ENCODE data around the gene ME1.

The ME1 gene

DNA sequence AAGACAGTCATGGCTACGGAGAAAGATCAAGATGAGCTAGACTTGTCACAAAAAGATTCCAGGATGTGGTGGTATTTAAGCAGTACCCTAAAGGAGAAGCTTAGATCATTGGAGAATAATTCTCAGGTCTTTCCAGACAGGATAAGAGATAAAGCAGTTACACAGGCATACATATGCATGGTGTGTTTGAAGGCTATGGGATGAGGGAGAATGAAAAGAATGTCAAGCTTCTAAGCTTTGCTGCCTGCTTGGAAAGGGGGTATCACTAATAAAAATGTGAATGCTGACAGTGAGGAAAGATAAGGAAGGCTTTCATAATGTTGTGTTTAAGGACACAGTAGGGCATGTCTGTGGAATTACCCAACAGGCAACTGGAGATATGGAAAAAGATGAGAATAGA, 209.6 kb downstream of the ME1 start:
- no peaks in the 10 kb centered on the region for H3K36me3 ChIP-seq (ENCODE audit: control insufficient read depth in 2 of 2, insufficient read depth in 2 of 2, low read length in 2 of 2)
- no peak overlapping the region for H3K4me3 ChIP-seq (ENCODE audit: low read length in 2 of 2)
- H3K9ac ChIP-seq (ENCODE audit: low read length in 2 of 2): no peak overlapping the region
- no peaks in the 10 kb centered on the region for H3K4me1 ChIP-seq (ENCODE audit: control insufficient read depth, insufficient read depth, low read length)
- no peaks in the 10 kb centered on the region for H3K27me3 ChIP-seq (ENCODE audit: control insufficient read depth in 1 of 2, insufficient read depth in 2 of 2, low read length in 2 of 2)
- no peak overlapping the region for H3K27ac ChIP-seq (ENCODE audit: low read length)
- no peaks in the 10 kb centered on the region for H3K9me3 ChIP-seq (ENCODE audit: control insufficient read depth in 2 of 2, low read length in 2 of 2)

GRCh38 chr6:83220121-83220520, 210.7 kb downstream of the ME1 start:
- Histone ChIP-seq H3K27me3 (ENCODE audit: control insufficient read depth in 1 of 2, insufficient read depth in 2 of 2, low read length in 2 of 2) (no peaks in the 10 kb centered on the region), H3K9me3 (ENCODE audit: control insufficient read depth in 2 of 2, low read length in 2 of 2) (no peaks in the 10 kb centered on the region), H3K4me1 (ENCODE audit: control insufficient read depth, insufficient read depth, low read length) (no peaks in the 10 kb centered on the region), H3K4me3 (ENCODE audit: low read length in 2 of 2) (no peak overlapping the region), H3K9ac (ENCODE audit: low read length in 2 of 2) (no peak overlapping the region), H3K36me3 (ENCODE audit: control insufficient read depth in 2 of 2, insufficient read depth in 2 of 2, low read length in 2 of 2) (no peaks in the 10 kb centered on the region), H3K27ac (ENCODE audit: low read length) (no peak overlapping the region)

DNA sequence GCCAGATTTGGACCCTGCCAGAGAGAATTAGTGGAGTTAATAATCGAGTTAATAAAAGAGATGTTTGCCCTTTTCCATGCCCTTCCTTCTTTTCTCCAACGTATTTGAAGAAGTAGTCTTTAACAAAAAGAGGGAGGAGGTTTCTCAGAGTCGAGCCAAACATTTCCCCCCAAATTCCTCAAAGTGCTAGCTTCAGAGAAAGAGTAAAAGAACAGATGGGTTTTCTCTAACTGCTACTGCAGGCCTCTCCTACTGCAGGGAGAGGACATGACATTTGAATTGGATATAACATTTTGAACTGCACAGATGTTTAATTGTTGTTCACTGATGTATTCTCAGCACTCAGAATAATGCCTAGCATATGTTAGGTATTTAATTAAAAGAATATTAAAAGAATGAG, 212.2 kb downstream of the ME1 start:
- Histone ChIP-seq H3K27me3 (ENCODE audit: control insufficient read depth in 1 of 2, insufficient read depth in 2 of 2, low read length in 2 of 2) (no peaks in the 10 kb centered on the region), H3K4me1 (ENCODE audit: control insufficient read depth, insufficient read depth, low read length) (no peaks in the 10 kb centered on the region), H3K27ac (ENCODE audit: low read length) (no peak overlapping the region), H3K36me3 (ENCODE audit: control insufficient read depth in 2 of 2, insufficient read depth in 2 of 2, low read length in 2 of 2) (no peaks in the 10 kb centered on the region), H3K9me3 (ENCODE audit: control insufficient read depth in 2 of 2, low read length in 2 of 2) (no peaks in the 10 kb centered on the region), H3K4me3 (ENCODE audit: low read length in 2 of 2) (no peak overlapping the region), H3K9ac (ENCODE audit: low read length in 2 of 2) (no peak overlapping the region)

- Histone ChIP-seq H3K27me3 (ENCODE audit: control insufficient read depth in 1 of 2, insufficient read depth in 2 of 2, low read length in 2 of 2) (no peaks in the 10 kb centered on the region), H3K36me3 (ENCODE audit: control insufficient read depth in 2 of 2, insufficient read depth in 2 of 2, low read length in 2 of 2) (no peaks in the 10 kb centered on the region), H3K4me1 (ENCODE audit: control insufficient read depth, insufficient read depth, low read length) (no peaks in the 10 kb centered on the region), H3K9ac (ENCODE audit: low read length in 2 of 2) (no peak overlapping the region), H3K9me3 (ENCODE audit: control insufficient read depth in 2 of 2, low read length in 2 of 2) (no peaks in the 10 kb centered on the region), H3K4me3 (ENCODE audit: low read length in 2 of 2) (no peak overlapping the region), H3K27ac (ENCODE audit: low read length) (no peak overlapping the region)
These were observed 214.0 kb downstream of the ME1 start for GRCh38 chr6:83216806-83217205.

DNA sequence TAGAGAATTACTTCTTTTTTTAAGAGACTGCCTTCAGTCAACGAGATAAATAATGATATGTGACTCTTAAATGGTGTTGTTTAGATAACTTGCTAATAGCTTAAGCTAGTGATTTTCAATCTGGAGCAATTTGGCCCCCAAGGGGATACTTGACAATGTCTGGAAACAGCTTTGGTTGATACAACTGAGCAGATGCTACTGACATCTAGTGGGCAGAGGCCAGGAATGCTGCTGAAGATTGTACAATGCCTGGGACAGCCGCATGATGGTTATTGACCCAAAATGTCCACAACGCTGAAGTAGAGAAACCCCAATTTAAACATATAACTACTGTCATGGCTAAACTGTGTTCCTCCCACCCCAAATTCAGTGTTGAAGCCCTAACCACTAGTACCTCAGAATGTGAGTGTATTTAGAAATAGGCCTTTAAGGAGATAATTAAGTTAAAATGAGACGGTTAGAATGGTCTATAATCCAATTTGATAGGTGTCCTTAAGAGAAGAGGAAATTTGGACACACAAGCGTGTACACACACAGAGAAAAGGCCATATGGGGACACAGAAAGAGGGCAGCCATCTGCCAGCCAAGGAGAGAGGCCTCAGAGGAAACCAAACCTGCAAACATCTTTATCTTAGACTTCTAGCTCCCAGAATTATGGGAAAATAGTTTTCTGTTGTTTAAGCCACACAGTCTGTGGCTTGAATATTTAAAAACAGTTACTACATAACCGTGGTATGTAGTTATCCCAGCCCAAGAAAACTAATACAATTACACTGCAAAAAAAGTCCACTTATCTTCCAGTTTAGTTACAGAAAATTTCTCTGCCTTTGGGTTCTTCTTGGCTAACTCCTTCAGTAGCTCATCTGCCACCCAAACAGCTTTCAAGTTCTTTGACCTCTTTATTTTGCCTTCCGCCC, 215.5 kb downstream of the ME1 start:
- Histone ChIP-seq H3K9ac (ENCODE audit: low read length in 2 of 2) (no peak overlapping the region), H3K27ac (ENCODE audit: low read length) (no peak overlapping the region)

GRCh38 chr6:83202031-83202430, 228.8 kb downstream of the ME1 start:
- no peak overlapping the region for H3K27ac ChIP-seq (ENCODE audit: low read length)
- H3K27me3 ChIP-seq (ENCODE audit: control insufficient read depth in 1 of 2, insufficient read depth in 2 of 2, low read length in 2 of 2): no peaks in the 10 kb centered on the region
- no peak overlapping the region for H3K4me3 ChIP-seq (ENCODE audit: low read length in 2 of 2)
- H3K36me3 ChIP-seq (ENCODE audit: control insufficient read depth in 2 of 2, insufficient read depth in 2 of 2, low read length in 2 of 2): peaks cover 4 to 5% of the 10 kb centered on the region in 2 donors
- no peaks in the 10 kb centered on the region for H3K4me1 ChIP-seq (ENCODE audit: control insufficient read depth, insufficient read depth, low read length)
- no peaks in the 10 kb centered on the region for H3K9me3 ChIP-seq (ENCODE audit: control insufficient read depth in 2 of 2, low read length in 2 of 2)
- H3K9ac ChIP-seq (ENCODE audit: low read length in 2 of 2): no peak overlapping the region

More for the DNA sequence above, 215.5 kb downstream of the ME1 start:
- Histone ChIP-seq H3K36me3 (ENCODE audit: control insufficient read depth in 2 of 2, insufficient read depth in 2 of 2, low read length in 2 of 2) (no peaks in the 10 kb centered on the region), H3K4me1 (ENCODE audit: control insufficient read depth, insufficient read depth, low read length) (no peaks in the 10 kb centered on the region), H3K27me3 (ENCODE audit: control insufficient read depth in 1 of 2, insufficient read depth in 2 of 2, low read length in 2 of 2) (no peaks in the 10 kb centered on the region), H3K9me3 (ENCODE audit: control insufficient read depth in 2 of 2, low read length in 2 of 2) (no peaks in the 10 kb centered on the region), H3K4me3 (ENCODE audit: low read length in 2 of 2) (no peak overlapping the region)

DNA sequence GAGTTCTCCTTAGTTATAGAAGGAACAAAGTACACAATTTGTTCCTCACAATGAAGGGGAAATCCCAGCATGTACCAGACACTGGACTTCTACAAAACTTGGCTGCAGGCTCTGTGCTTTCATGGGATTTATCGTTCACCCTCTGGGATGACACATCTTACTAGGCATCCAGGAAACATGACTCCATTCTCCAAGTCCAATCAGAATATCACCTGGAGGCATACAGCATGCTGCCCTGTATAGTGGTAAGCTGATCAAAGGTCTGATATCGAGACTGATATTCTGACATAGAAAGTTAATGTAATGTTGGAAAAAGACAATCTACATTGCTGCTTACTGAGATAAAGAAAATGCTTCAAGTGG, 231.0 kb downstream of the ME1 start:
- no peak overlapping the region for H3K27ac ChIP-seq (ENCODE audit: low read length)

GRCh38 chr6:83199173-83199862, 231.5 kb downstream of the ME1 start:
- H3K36me3 ChIP-seq (ENCODE audit: control insufficient read depth in 2 of 2, insufficient read depth in 2 of 2, low read length in 2 of 2): peaks cover 9 to 11% of the 10 kb centered on the region in 2 donors
- no peak overlapping the region for H3K4me3 ChIP-seq (ENCODE audit: low read length in 2 of 2)
- no peaks in the 10 kb centered on the region for H3K4me1 ChIP-seq (ENCODE audit: control insufficient read depth, insufficient read depth, low read length)
- no peak overlapping the region for H3K9ac ChIP-seq (ENCODE audit: low read length in 2 of 2)
- no peaks in the 10 kb centered on the region for H3K9me3 ChIP-seq (ENCODE audit: control insufficient read depth in 2 of 2, low read length in 2 of 2)
- no peaks in the 10 kb centered on the region for H3K27me3 ChIP-seq (ENCODE audit: control insufficient read depth in 1 of 2, insufficient read depth in 2 of 2, low read length in 2 of 2)
- no peak overlapping the region for H3K27ac ChIP-seq (ENCODE audit: low read length)

More for the DNA sequence above, 231.0 kb downstream of the ME1 start:
- no peaks in the 10 kb centered on the region for H3K9me3 ChIP-seq (ENCODE audit: control insufficient read depth in 2 of 2, low read length in 2 of 2)
- no peaks in the 10 kb centered on the region for H3K4me1 ChIP-seq (ENCODE audit: control insufficient read depth, insufficient read depth, low read length)
- H3K4me3 ChIP-seq (ENCODE audit: low read length in 2 of 2): no peak overlapping the region
- H3K9ac ChIP-seq (ENCODE audit: low read length in 2 of 2): no peak overlapping the region
- H3K36me3 ChIP-seq (ENCODE audit: control insufficient read depth in 2 of 2, insufficient read depth in 2 of 2, low read length in 2 of 2): peaks cover 9 to 11% of the 10 kb centered on the region in 2 donors
- H3K27me3 ChIP-seq (ENCODE audit: control insufficient read depth in 1 of 2, insufficient read depth in 2 of 2, low read length in 2 of 2): no peaks in the 10 kb centered on the region

DNA sequence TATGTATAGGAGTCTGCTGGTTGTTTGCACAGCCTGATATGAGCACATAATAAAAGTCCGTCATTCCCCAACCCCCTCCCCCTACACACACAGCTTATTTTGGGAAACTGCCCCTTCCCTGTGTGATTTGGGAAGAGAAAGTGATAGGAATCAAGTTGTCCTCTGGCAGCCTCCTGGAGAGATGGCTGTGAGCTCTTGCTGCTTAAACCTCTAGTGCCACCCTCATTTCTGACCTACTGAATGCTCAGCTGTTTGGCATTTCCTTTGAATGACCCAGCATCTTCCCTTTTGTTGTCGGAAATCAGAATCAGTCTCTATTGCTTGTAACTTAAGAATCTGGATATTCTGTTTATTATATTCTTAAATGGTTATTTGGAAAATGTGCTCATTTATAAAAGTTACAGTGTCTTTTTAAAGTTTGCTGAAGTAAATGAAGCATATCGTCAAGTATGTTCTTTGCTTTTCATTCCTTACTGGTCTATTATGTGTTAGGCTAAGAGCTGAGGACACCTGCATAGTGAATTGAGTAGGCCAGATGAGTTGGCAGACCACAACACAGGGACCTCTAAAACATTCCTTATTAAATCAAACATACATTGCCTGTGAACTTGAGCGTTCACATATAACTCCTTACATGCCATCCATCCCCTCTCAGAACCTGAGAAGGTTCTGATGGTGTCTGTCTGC, 232.2 kb downstream of the ME1 start:
- Histone ChIP-seq H3K27ac (ENCODE audit: low read length) (no peak overlapping the region), H3K9me3 (ENCODE audit: control insufficient read depth in 2 of 2, low read length in 2 of 2) (no peaks in the 10 kb centered on the region), H3K27me3 (ENCODE audit: control insufficient read depth in 1 of 2, insufficient read depth in 2 of 2, low read length in 2 of 2) (no peaks in the 10 kb centered on the region), H3K36me3 (ENCODE audit: control insufficient read depth in 2 of 2, insufficient read depth in 2 of 2, low read length in 2 of 2) (peaks cover 9 to 11% of the 10 kb centered on the region in 2 donors), H3K9ac (ENCODE audit: low read length in 2 of 2) (no peak overlapping the region), H3K4me1 (ENCODE audit: control insufficient read depth, insufficient read depth, low read length) (peaks cover 4% of the 10 kb centered on the region), H3K4me3 (ENCODE audit: low read length in 2 of 2) (no peak overlapping the region)

DNA sequence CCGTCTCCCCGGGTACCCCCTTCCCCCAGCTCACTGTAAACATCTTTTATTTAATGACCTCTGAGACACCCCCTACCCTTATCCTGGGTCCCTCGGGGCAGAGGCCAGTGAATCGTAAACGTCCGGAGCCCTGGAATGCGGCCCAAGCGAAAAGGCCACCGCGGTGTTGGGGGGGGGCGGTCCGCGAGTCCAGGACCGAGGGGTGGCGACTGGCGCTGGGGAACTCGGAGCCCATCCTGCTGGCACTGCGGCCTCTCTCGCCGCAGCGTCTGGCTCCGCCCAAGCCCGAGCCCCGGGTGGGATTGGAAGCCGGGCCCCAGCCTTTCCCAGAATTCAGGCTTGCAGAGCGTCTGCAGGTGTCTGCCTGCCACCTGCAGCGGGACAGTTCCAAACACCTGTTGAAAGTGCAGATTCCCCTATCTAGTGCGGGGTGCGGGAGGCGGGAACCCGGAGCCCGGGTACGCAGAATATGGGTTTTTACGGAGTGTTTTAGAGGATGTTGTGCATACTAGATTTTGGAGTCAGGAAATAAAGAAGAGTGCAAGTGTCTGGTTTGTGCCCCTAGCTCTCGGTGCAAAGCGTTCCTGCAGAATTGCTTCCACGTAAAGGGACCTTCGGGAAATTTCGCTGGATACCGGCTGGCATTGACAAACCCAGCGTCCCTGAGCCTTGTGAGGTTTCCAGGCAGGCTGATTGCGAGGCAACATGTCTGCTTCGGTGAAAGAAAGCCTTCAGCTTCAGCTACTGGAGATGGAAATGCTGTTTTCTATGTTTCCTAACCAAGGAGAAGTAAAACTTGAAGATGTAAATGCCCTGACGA, 236.9 kb downstream of the ME1 start:
- H3K27me3 ChIP-seq (ENCODE audit: control insufficient read depth in 1 of 2, insufficient read depth in 2 of 2, low read length in 2 of 2): no peaks in the 10 kb centered on the region
- H3K9ac ChIP-seq (ENCODE audit: low read length in 2 of 2): peak overlapping the region; percentile 83 to 88
- H3K4me3 ChIP-seq (ENCODE audit: low read length in 2 of 2): peak overlapping the region; percentile 88 to 97
- no peaks in the 10 kb centered on the region for H3K9me3 ChIP-seq (ENCODE audit: control insufficient read depth in 2 of 2, low read length in 2 of 2)
- H3K36me3 ChIP-seq (ENCODE audit: control insufficient read depth in 2 of 2, insufficient read depth in 2 of 2, low read length in 2 of 2): peaks cover 11 to 12% of the 10 kb centered on the region in 2 donors
- H3K27ac ChIP-seq (ENCODE audit: low read length): peak overlapping the region; percentile 42
- H3K4me1 ChIP-seq (ENCODE audit: control insufficient read depth, insufficient read depth, low read length): peaks cover 4% of the 10 kb centered on the region

Measured in stomach smooth muscle (tissue), 2 donors.